HG02763 (cell line): ENCODE data around the gene PXDN.
"Not testable (repeated sequence)": the region's sequence is repeated elsewhere in the genome, so short reads cannot be mapped to it uniquely, and the experiment has no call there.

Experiments
- ATAC-seq: cut with Tn5 transposase; IDR thresholded peaks from one replicate; pipeline ENCODE4 v1.9.1; 2021; ENCODE audit warnings: mild to moderate bottlenecking, moderate library complexity; ENCODE audit not compliant: unreplicated experiment

PXDN gene

DNA sequence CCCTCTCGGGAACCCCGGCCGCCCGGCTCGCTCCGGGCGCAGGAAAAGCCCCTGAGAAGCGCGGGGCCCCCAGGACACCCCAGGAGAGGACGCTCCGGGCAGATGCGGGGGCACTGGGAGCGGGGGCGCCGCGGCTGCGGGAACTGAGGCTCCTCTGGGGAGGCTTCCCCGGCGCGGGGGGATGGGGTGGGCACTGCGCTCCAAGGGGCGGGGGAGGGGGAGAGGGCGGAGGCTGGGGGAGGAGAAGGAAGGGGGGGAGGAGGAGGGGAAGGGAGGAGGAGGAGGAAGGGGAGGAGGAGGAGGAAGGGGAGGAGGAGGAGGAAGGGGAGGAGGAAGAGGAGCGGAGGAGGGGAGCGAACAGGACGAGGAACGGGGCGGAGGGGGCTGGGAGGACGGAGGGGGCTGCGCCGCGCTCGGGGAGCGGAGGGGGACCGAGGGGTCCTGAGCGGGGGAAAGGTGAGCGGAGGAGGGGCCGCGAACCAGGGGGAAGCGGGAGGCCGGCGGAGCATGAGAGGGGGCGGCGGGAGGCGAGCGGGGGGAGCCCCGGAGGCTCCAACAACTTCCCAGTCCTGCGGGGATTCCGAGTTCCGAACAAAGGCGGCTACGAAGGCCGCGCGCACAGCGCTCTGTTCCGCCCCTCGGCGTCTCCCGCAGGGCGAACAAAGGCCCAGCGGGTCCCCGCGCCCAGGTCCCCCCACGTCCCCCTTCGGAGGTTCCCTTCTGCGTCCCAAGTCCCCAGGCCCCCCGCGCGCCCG lies 742 bp downstream of the PXDN start:
- ATAC-seq = no peak

GRCh38 chr2:1742681-1743395 lies 1.5 kb downstream of the PXDN start:
- ATAC-seq = no peak

DNA sequence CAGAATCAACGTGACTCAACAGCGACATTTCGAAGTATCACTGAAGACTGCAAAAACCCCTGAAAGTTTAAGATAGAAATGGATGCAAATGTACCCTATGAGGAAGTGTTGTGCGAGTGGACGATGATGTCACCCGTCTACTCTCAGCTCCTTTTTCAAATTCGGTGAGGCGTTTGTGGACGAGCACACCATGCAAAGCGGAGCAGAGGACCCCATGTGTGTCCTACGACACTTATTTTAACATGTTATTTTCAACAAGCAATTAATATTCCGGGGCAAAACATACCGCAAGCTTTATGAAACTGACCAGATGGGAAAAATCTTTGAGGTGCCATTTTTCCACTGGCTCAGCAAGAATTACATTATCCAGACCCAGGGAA lies 2.0 kb downstream of the PXDN start:
- ATAC-seq = no peak

DNA sequence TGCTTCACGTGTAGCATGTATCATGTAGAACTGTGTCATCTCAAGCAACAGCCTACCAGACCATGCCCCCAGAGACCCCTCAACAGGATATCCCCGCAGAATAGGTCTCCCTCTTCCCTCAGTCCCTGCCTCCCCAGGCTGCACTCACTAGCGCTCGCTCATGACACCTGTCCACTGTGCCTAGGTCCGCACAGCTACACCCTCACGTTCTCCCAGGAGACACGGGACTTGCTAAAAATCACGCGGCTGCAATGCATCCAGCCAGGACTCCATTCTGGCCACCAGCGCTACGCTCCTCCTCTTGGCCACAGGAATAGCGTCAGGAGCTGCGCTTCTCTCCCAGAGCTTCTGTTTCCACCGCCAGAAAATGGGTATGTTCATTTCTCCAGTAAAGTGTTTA lies 2.5 kb downstream of the PXDN start:
- no peak for ATAC-seq

- ATAC-seq = no peak
Observed at GRCh38 chr2:1740716-1741589, 3.4 kb downstream of the PXDN start.

GRCh38 chr2:1739961-1740715 lies 4.2 kb downstream of the PXDN start:
- ATAC-seq = no peak

DNA sequence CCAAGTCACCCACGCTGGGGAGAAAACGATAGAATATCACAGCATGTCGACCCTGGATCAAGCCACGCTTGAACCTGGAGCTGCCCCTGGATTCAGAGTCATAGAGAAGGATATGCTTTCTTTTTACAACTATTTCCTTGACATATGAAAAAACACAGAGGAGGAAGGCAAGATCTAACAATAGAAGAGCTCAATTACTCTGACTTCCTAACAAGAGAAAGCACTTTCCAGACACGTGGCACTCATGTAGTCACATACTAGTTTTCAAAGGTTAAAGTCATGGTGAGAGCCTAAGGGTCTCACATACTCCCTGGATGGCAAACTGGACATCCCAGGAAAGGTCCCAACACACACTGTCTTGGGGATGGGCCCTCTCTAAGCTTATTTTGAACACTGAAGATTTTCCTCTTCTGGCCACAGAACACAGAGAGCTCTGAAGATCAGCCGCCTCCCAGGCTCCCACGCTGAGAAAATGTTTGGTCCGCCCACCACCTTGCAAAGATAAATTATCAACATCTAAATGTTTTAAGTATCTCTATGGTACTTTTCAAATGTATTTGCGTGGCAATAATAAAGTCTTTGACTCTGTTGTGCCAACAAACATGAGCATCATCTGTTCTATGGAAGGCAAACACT lies 4.9 kb downstream of the PXDN start:
- ATAC-seq = no peak

DNA sequence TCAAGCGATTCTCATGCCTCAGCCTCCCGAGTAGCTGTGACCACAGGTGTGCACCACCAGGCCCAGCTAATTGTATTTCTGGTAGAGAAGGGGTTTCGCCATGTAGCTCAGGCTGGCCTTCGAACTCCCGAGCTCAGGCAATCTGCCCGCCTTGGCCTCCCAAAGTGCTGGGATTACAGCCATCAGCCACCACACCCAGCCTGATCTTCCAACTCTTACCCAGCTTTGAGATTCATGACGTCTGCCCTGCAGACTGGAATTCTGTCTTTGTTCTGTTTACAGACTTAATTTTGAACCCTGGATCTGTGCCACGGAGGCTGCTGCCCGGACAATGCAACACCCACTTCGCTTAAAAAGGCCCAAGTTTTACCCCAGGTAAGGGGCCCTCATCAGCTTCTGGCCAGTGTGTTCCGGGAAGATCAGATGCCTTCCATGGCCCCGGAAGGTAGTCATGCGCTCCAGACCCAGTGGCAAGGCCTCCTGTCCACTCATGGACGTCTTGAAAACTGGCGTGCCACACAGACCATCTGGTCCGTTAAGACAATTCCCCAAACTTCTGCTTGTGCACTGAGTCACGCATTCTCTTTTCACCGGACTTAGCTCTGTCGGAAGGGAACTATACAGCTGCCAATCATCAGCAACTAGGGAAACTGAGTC lies 5.5 kb downstream of the PXDN start:
- ATAC-seq = no peak

- ATAC-seq = no peak
Observed at GRCh38 chr2:1738163-1738562, 6.2 kb downstream of the PXDN start.

GRCh38 chr2:1736997-1737480 lies 7.3 kb downstream of the PXDN start:
- no peak for ATAC-seq

- no peak for ATAC-seq
Observed at GRCh38 chr2:1736045-1736444, 8.3 kb downstream of the PXDN start.

GRCh38 chr2:1733298-1733697 lies 11.0 kb downstream of the PXDN start:
- ATAC-seq = not testable (repeated sequence)

- no peak for ATAC-seq
Observed at GRCh38 chr2:1731963-1732768, 12.1 kb downstream of the PXDN start.

- ATAC-seq = no peak
Observed at GRCh38 chr2:1731447-1731962, 12.8 kb downstream of the PXDN start.

- ATAC-seq = no peak
Observed at GRCh38 chr2:1730015-1730927, 14.0 kb downstream of the PXDN start.

GRCh38 chr2:1729242-1729641 lies 15.1 kb downstream of the PXDN start:
- ATAC-seq = no peak

- ATAC-seq = no peak
Observed at GRCh38 chr2:1728821-1729220, 15.5 kb downstream of the PXDN start.
